Calu3 (cell line): ENCODE results near the gene CACNG6. TPM values are rescaled to one million over a fixed set of nuclear protein-coding genes. Genes with fewer than 3 reads are reported as not detected.

Source experiments
- Bru-seq: library from RNA; stranded (reverse); fragments of 400-500 nt; gene quantifications from one replicate; lab custom pipeline; 2021; lab: Mats Ljungman, UMichigan
- BruChase-seq, 2 experiments: library from RNA; stranded (reverse); fragments of 400-500 nt; gene quantifications; one replicate each; lab custom pipeline; 2021; lab: Mats Ljungman, UMichigan
- BruUV-seq: library from RNA; stranded (reverse); fragments of 400-500 nt; replicated peaks from 2 replicates; lab custom pipeline; 2021; lab: Mats Ljungman, UMichigan
- CTCF ChIA-PET: fragments of 300-600 bp; sonication (Branson Sonifier 250); formaldehyde crosslinking; loops from one replicate; lab custom pipeline; 2022; ENCODE audit warnings: antibody characterized with exemption; lab: Charles Lee
- DNase-seq: peaks from one replicate; pipeline ENCODE4 v3.0.0; 2022
- H3K27ac Mint-ChIP-seq: one replicate; pipeline ENCODE4 v1.8.0; 2022; ENCODE audit warnings: mixed read lengths; ENCODE audit not compliant: unreplicated experiment
- H3K27me3 Mint-ChIP-seq: one replicate; pipeline ENCODE4 v1.8.0; 2022; ENCODE audit warnings: mixed read lengths; ENCODE audit not compliant: unreplicated experiment
- H3K36me3 Mint-ChIP-seq: one replicate; pipeline ENCODE4 v1.8.0; 2022; ENCODE audit warnings: mild to moderate bottlenecking, moderate library complexity, mixed read lengths; ENCODE audit not compliant: insufficient read depth, unreplicated experiment
- H3K4me1 Mint-ChIP-seq: one replicate; pipeline ENCODE4 v1.8.0; 2022; ENCODE audit warnings: mild to moderate bottlenecking, low read depth, mixed read lengths; ENCODE audit not compliant: unreplicated experiment
- H3K4me3 Mint-ChIP-seq: one replicate; pipeline ENCODE4 v1.8.0; 2022; ENCODE audit warnings: mild to moderate bottlenecking, low read depth, moderate library complexity, mixed read lengths; ENCODE audit not compliant: unreplicated experiment
- H3K9me3 Mint-ChIP-seq: one replicate; pipeline ENCODE4 v1.8.0; 2022; ENCODE audit warnings: low read depth, mixed read lengths; ENCODE audit not compliant: unreplicated experiment
- CTCF ChIP-seq: fragments of 200-600 bp; IDR thresholded peaks from one replicate; pipeline ENCODE4 v1.8.0; 2022; ENCODE audit warnings: antibody characterized with exemption; ENCODE audit not compliant: unreplicated experiment
- intact Hi-C: fragments of 100-400 bp; cut with micrococcal nuclease; formaldehyde crosslinking; loops from one replicate; pipeline ENCODE4 v1.10.0; 2022; ENCODE audit not compliant: unreplicated experiment
- long read RNA-seq: library from polyadenylated mRNA; stranded (forward); transcript quantifications from one replicate; pipeline ENCODE4 v2.0.0, GENCODE V29; 2022
- total RNA-seq: library from RNA; stranded (reverse); gene quantifications from 2 replicates; pipeline ENCODE4 v1.2.3, GENCODE V29; 2022

Gene CACNG6, protein sequence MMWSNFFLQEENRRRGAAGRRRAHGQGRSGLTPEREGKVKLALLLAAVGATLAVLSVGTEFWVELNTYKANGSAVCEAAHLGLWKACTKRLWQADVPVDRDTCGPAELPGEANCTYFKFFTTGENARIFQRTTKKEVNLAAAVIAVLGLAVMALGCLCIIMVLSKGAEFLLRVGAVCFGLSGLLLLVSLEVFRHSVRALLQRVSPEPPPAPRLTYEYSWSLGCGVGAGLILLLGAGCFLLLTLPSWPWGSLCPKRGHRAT
- total RNA-seq (137 and 144 TPM in 2 replicates), Bru-seq, nascent RNA (percentile 91 among the genes with signal in this experiment), BruChase-seq, experiment 1, labeled RNA remaining after a 6-hour chase (percentile 90 among the genes with signal in this experiment), BruChase-seq, experiment 2, labeled RNA remaining after a 2-hour chase (percentile 92 among the genes with signal in this experiment)
- long read RNA-seq, transcript CACNG6-201 (4 exons, 1,853 nt): major isoform, 6 of 29 reads
- long read RNA-seq, partial matches to known transcripts: 2 of 29 reads
- long read RNA-seq, other reads (novel, unspliced or antisense): 21 of 29 reads

GRCh38 chr19:53991224-53992113 lies at the start of gene CACNG6:
TSS of gene CACNG6 (plus strand) at chr19:53991637. CDS start at chr19:53992878, 1,241 bp downstream.
- intact Hi-C loops: loop anchor here (2.0 kb wide), 1 partner anchor 31 kb away; no protein-coding TSS in a partner anchor
- CTCF ChIA-PET: interaction anchor here (0.5 to 1.3 kb wide), 8 partner anchors 11 to 76 kb away, joined by 3 to 10 read pairs (median 5); no protein-coding TSS in a partner anchor
- peaks cover 2% of the 10 kb centered on the region for H3K9me3 Mint-ChIP-seq
- no peaks in the 10 kb centered on the region for H3K27me3 Mint-ChIP-seq
- BruUV-seq: no TSS peak
- no peak for TF ChIP-seq CTCF
- peak; percentile 94 for DNase-seq
- peaks cover 41% of the 10 kb centered on the region for H3K4me1 Mint-ChIP-seq
- peaks cover 57% of the 10 kb centered on the region for H3K36me3 Mint-ChIP-seq
- H3K4me3 Mint-ChIP-seq: peak within 1 kb of the TSS; percentile 76
- H3K27ac Mint-ChIP-seq: peak within 1 kb of the TSS; percentile 99

- no peak for TF ChIP-seq CTCF
- H3K27ac Mint-ChIP-seq: peak overlapping the region; percentile 11
- H3K27me3 Mint-ChIP-seq: peaks cover 53% of the 10 kb centered on the region
- no TSS peak for BruUV-seq
- no peak overlapping the region for H3K4me3 Mint-ChIP-seq
- intact Hi-C loops: no loop called here
- CTCF ChIA-PET: no interaction called here
- H3K4me1 Mint-ChIP-seq: peaks cover 11% of the 10 kb centered on the region
- peaks cover 7% of the 10 kb centered on the region for H3K36me3 Mint-ChIP-seq
- no peak for DNase-seq
- H3K9me3 Mint-ChIP-seq: peaks cover 4% of the 10 kb centered on the region
Measured at GRCh38 chr19:53942001-53942786, 49.2 kb upstream of the CACNG6 start.

DNA sequence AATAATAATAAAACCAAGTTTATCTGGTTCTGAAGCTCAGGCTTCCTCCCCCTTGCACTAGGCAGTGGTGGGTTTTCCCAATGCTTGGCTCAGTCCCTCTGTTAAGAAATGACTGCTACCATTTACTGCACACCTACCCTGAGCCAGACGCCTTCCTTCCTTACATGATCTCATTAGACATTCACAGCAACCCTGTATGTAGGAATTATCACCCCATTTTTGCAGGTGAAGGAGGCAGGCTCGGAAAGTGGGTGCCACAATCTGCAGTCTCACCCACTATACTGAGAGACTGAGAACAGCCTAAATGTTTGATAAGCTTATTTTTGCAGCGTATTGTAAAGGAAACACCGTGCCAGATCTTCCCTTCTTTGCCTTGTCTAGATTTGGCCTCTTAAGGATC lies 47.0 kb upstream of the CACNG6 start:
- H3K9me3 Mint-ChIP-seq: peaks cover 4% of the 10 kb centered on the region
- no peak for DNase-seq
- peaks cover 11% of the 10 kb centered on the region for H3K4me1 Mint-ChIP-seq
- no peak overlapping the region for H3K27ac Mint-ChIP-seq
- H3K27me3 Mint-ChIP-seq: peaks cover 44% of the 10 kb centered on the region
- no peak overlapping the region for H3K4me3 Mint-ChIP-seq
- intact Hi-C loops: no loop called here
- CTCF ChIA-PET: interaction anchor here (2.0 kb wide), 1 partner anchor 79 kb away, joined by 5 read pairs; no protein-coding TSS in a partner anchor
- peaks cover 7% of the 10 kb centered on the region for H3K36me3 Mint-ChIP-seq
- no peak for TF ChIP-seq CTCF
- BruUV-seq: no TSS peak
